Esophagus squamous epithelium (tissue), 4 donors: ENCODE data around the gene LUC7L.
"Not testable (repeated sequence)": the region's sequence is repeated elsewhere in the genome, so short reads cannot be mapped to it uniquely, and the experiment has no call there.

Experiments used
- POLR2A ChIP-seq, 4 donors: fragments of 450-650 bp; IDR thresholded peaks; one replicate each; pipeline ENCODE4 v1.6.1; 2017; ENCODE audit warnings: antibody characterized with exemption in 4 of 4, mild to moderate bottlenecking in 4 of 4, moderate library complexity in 3 of 4
- TF ChIP-seq, protein P1 (sequence below), 6 experiments: fragments of 450-650 bp in 4 of 6; fragments of 200-600 bp in 2 of 6; sonication (generic) in 2 of 6; IDR thresholded peaks; one replicate each; pipeline ENCODE4 v1.5.1; 2016 to 2019; ENCODE audit warnings: antibody characterized with exemption in 6 of 6, mild to moderate bottlenecking in 4 of 6, moderate library complexity in 4 of 6

GRCh38 chr16:170088-170507 lies 59.2 kb downstream of the LUC7L start:
- TF ChIP-seq, protein P1, sequence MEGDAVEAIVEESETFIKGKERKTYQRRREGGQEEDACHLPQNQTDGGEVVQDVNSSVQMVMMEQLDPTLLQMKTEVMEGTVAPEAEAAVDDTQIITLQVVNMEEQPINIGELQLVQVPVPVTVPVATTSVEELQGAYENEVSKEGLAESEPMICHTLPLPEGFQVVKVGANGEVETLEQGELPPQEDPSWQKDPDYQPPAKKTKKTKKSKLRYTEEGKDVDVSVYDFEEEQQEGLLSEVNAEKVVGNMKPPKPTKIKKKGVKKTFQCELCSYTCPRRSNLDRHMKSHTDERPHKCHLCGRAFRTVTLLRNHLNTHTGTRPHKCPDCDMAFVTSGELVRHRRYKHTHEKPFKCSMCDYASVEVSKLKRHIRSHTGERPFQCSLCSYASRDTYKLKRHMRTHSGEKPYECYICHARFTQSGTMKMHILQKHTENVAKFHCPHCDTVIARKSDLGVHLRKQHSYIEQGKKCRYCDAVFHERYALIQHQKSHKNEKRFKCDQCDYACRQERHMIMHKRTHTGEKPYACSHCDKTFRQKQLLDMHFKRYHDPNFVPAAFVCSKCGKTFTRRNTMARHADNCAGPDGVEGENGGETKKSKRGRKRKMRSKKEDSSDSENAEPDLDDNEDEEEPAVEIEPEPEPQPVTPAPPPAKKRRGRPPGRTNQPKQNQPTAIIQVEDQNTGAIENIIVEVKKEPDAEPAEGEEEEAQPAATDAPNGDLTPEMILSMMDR (IDR thresholded peaks at IDR 0.05), result not testable (repeated sequence)
- TF ChIP-seq POLR2A (IDR thresholded peaks at IDR 0.05), result not testable (repeated sequence)
